ENCODE data around the gene DDHD1.
"Not testable (repeated sequence)": the region's sequence is repeated elsewhere in the genome, so short reads cannot be mapped to it uniquely, and the experiment has no call there.

DDHD1 gene

DNA sequence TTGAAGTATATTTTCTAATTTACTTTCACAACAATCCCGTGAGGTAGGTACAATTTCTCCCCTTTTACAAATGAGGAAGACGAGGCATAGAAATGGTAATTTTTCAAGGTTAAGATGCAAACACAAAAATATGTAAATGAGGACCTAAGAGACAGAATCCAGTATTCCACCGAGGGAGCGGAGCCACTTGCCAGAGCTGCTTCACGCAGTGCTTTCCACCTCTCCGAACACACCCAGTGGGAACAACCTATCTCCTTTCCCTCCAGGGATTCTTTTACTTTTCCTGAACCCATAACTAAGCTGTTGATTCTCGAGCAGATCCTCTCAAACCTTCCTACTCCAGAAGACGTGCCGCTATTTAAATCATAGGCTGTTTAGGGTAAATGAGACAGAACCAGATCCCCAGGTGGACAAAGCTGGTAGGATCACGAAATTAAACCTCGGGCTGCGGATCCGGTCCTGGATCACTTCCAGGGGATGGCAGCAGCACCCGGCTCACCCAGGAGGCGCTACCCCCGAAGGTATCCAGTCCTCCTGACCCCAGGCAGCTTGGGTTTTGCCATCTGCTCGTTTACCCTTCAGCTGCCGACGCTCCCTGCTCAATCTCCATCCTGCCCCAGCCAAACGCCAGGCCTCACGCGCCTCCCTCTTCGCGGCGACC lies 1.5 kb downstream of the DDHD1 start:
- DNase-seq: peak; percentile 39

DNA sequence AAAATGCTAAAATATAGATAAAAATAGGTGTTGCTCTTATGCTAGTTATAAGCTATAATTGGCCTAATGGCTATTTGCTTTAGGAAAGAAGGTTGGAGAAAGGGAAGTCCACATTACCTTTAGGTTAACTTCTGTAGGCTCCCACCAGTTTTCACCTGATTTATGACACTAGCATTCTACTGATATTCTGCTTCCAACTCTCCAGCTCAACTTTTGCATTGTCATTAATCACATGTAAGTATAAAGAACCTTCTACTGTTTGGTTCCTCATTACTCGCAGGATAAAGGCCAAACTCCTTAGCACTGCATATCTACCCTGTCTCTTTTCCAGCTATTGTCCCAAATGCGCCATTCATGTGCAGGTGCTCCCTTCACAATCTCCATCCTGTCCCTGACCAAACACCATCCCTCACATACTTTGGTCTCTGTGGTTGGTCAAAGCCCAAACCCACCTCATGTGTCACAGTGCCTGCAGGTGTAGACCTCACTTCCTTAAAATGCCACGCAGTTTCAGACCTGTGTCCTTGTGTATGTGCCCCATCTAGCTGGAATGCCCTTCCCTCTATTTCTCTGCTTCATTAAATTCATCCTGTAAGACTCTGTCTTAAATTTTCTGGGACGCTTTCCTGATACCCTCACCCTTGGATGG lies 3.3 kb downstream of the DDHD1 start:
- DNase-seq: no peak

DNA sequence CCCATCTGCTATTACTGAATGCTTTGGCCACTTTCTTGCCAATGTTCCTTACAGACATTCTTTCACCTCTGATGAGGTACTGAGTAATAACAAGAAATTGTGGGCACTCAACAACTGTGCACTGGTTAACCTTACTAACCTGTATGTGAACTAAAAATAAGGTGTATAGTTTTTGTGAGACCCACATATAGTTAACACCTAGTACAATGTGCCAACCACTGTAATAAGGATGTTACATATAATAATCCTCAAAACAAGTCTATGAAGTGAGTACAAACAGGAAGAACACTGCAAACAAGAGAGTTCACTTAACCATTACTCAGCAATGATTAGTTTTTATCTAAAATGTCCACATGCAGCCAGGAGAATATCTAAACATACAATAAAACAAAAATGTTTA lies 4.5 kb downstream of the DDHD1 start:
- DNase-seq: no peak

DNA sequence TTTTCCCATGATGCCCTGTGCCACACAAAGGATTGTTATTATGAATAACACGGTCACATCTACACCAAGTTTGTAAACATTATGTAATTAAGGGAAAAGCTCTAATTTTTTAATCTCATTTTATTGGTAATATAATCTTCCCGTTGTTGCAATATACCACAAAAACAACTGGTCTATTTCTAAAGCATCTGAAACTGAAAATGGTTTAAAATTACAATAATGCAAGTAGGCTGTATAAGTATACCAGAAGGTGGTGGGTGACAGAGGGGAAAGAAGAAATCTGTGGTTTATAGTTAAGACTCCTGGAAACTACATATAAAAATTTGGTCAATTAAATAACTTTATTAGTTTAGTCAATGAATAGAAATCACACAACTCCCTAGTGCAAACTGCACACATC lies 5.2 kb downstream of the DDHD1 start:
- DNase-seq: no peak

DNA sequence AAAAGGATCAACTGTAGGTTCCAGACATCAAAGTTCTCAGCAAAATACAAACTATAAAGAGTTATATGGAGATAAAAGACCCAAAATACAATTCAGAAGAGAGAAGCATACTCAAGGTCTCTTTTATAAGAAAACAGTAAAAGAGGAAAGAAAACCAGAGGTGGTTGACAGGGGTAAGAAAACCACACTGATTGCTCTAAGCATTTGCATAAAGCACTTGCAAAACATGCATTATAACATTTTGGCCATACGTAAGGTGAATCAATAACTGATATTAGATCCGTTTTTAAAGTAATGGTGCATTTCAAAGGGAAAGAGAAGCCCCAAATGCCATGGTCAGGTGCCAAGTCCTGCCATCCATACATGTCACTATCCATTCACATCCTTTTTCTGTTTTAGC lies 5.9 kb downstream of the DDHD1 start:
- no peak for DNase-seq

DNA sequence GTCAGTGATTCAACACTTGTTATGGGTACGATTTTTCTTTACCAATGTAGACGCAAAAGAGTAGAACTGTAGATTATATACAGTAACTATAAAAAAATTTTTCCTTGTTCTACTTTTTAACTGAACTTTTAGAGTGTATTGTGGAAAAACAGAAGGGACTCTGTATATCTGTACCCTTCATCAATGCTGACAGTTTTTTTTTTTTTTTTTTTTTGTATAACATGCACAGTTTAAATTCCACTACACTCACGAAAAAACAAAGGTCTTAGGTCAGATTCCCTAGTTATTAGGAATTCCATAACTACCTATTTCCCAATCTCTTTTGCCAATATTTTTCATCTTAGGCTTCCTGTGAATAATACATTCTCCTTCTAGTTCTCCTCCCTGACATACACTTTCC lies 6.4 kb downstream of the DDHD1 start:
- no peak for DNase-seq

DNA sequence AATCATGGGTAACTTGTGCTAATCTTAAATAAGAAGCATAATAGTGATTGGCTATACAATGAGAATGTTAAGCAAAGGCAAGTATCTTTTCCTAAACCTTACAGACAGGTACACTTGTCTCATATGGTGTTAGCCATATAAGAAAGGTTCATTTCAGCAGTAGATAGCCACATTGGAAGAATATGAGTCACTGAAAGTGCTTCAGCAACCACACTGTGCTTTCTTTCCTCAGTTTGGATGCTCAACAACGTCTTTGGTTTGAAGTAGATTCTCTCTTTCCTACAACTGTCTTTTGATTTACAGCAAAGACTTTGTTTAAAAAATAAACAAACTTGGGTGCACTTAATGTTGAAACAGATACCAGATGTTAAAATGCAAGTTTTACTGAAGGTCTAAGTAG lies 8.9 kb downstream of the DDHD1 start:
- no peak for DNase-seq

DNA sequence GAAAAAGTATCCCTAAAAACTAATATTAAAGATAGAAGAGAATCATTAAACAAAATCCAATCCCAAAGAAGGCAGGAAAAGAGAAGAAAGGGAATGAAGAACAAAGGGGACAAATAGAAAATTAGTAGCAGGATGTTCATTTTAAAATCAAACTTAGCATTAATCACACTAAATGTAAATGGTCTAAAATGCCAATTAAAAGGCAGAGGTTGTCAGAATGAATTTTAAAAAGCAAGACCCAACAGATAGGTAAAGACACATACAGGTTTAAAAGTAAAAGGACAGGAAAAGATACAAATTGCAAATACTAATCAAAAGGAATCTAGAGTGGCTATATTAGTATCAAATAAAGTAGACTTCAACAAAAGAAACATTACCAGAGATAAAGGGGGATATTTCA lies 12.5 kb downstream of the DDHD1 start:
- no peak for DNase-seq

DNA sequence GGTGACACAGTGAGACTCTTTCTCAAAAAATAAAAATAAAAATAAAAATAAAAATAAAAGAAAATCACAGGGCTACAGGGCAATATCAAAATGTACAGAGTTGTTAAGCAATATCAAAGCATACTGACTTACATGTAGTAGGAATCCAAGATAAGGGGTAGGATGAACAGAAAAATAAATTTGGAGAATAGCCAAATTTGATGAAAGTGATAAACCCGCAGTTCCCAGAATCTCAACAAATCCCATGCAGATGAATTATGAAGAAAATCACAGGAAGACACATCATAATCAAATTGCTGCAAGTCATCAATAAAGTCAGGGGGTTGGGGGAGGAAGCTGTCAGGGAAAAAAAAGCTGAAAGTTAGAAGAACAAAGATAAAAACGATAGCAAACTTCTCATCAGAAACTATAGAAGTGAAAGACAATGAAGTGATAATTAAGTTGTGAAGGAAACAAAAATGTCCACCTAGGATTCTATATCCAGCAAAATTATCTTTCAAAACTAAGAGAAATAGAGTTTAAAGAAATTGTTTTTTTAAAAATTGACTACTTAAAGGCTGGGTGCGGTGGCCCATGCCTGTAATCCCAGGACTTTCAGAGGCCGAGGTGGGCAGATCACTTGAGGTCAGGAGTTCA lies 15.4 kb downstream of the DDHD1 start:
- DNase-seq: no peak

DNA sequence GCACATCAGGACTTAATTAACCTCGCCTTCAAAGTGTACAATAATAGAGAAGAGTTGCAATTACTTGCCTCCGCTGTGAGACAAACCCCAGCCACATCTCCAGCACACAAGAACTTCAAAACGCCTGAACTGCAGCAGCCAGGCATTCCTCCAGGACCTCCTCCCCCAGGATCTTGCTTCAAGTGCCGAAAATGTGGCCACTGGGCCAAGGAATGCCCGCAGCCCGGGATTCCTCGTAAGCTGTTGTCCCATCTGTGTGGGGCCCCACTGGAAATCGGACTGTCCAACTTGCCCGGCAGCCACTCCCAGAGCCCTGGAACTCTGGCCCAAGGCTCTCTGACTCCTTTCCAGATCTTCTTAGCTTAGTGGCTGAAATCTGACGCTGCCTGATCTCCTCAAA lies 22.6 kb downstream of the DDHD1 start:
- DNase-seq: not testable (repeated sequence)

DNA sequence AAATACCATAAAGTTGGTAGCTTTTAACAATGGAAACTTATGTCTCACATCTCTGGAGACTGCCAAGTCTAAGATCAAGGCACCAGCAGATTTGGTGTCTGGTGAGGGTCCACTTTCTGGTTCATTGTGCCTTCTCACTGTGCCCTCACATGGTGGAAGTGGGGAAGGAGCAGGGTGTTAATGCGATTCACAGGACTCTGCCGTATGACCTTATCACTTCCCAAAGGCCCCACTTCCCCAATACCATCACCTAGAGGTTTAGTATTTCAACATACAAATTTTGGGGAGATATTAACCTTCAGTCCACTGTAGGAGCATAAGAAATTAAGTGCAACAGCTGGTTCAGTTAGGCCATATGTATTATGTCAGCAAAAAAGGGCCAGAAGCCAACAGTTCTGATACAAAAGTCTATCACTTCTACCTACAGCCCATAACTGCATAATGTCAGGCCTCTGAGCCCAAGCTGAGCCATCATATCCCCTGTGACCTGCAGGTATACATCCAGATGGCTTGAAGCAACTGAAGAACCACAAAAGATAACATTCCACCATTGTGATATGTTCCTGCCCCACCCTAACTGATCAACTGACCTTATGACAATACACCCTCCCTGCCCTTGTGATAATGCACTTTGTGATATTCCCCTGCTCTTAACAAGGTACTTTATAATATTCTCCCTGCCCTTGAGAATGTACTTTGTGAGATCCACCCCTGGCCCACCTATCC lies 24.7 kb downstream of the DDHD1 start:
- DNase-seq: no peak

DNA sequence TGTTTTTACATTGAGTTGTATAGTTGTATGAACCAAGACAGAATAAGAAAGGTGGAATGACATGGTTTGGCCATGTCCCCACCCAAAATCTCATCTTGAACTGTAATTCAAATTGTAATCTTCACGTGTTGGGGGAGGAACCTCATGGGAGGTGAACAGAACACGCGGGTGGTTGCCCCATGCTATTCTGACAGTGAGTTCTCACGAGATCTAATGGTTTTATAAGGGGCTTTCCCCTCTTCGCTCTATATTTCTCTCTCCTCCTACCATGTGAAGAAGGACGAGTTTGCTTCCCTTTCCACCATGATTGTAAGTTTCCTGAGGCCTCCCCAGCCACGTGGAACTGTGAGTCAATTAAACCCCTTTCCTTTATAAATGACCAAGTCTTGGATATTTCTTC lies 25.3 kb downstream of the DDHD1 start:
- no peak for DNase-seq

DNA sequence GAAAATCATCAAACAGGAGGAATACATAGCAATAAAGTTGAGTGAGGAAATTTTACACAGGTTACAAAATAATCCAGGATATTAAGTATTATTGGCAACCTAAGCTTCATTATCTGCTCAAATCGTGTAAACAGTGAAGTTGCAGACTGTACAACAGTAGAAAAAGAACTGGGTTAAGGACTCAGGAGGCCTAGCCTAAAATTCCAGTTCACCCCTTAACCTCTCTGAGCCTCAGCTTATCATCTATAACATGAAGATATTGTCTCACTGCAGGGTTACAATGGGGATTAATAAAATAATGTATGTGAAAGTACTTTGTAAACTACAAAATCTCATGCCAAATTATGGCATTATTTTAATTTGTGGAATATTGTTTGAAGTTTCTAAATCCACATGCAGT lies 26.0 kb downstream of the DDHD1 start:
- DNase-seq: no peak

DNA sequence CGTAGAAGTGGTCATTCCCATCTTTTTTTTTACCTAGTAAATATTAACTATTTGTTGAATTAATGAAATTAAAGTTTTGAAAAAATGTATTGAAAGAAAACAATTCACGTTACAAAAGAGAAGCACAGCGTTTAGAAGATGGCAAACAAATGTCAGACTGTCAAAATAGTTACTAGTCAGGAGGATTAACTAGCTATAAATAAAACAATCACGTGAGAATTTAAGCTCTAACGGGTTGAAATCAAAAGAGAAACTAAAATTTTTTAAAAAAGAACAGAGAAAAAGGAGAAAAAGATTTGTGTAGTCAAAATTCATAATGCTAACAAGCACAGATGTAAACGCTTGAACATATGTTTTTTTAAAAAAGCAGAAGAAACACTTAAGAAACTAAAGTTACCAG lies 26.4 kb downstream of the DDHD1 start:
- no peak for DNase-seq

DNA sequence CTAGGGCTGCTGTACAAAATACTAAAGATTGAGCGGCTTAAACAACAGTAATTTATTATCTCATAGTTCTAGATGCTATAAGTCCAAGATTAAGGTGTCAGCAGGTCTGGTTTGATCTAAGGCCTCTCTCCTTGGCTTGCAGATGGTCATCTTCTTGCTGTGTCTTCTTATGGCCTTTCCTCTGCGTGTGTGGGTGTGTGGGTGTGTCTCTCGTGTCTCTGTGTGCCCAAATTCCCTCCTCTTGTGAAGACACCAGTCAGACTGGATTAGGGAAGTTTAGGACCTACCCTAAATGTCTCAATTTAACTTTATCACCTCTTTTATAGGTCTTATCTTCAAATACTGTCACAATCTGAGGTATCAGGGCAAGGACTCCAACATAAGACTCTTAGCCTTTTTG lies 28.3 kb downstream of the DDHD1 start:
- no peak for DNase-seq

DNA sequence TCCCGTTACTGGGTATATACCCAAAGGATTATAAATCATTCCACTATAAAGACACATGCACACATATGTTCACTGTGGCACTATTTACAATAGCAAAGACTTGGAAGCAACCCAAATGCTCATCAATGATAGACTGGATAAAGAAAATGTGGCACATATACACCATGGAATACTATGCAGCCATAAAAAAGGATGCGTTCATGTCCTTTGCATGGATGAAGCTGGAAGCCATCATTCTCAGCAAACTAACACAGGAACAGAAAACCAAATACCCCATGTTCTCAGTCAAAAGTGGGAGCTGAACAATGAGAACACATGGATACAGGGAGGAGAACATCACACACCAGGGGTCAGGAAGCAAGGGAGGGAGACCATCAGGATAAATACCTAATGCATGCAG lies 31.7 kb downstream of the DDHD1 start:
- not testable (repeated sequence) for DNase-seq

DNA sequence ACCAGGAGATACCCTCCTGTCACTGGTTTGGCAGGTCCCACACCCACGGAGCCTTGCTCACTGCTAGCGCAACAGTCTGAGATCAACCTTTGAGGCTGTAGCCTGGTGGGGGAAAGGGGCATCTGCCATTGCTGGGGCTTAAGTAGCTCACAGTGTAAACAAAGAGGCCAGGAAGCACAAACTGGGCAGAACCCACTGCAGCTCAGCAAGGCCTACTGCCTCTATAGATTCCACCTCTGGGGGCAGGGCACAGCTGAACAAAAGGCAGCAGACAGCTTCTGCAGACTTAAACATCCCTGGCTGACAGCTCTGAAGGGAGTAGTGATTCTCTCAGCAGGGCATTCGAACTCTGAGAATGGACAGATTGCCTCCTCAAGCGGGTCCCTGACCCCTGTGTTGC lies 35.6 kb downstream of the DDHD1 start:
- DNase-seq: not testable (repeated sequence)

DNA sequence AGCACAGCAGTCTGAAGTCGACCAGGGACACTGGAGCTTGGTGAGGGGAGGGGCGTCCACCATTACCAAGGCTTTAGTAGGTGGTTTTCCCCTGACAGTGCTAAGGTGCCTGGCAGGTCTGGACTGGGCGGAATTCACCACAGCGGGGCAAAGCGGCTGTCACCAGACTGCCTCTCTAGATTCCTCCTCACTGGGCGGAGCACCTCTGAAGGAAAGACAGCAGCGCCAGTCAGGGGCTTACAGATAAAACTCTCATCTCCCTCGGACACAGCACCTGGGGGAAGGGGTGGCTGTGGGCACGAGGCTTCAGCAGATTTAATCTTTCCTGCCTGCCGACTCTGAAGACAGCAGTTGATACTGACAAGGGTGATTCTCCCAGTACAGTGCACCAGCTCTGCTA lies 39.1 kb downstream of the DDHD1 start:
- no peak for DNase-seq

DNA sequence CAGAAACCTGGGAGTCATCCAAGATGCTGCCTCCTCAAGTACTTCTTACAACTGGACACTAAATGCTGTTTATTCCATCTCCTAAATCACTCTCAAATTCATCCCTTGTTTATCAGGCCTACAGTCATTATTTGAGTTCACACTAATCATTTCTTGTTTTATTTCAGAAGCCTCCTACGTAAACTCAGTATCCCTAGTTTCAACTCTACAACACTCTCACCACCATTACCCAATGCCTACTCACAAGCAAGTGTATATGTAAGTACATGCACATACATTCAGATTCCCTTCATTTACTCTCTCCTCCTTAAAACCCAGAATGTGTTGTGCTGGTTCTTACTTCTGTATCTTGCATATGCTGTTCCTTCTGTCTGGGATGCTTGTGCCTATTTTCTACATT lies 43.0 kb downstream of the DDHD1 start:
- DNase-seq: no peak

DNA sequence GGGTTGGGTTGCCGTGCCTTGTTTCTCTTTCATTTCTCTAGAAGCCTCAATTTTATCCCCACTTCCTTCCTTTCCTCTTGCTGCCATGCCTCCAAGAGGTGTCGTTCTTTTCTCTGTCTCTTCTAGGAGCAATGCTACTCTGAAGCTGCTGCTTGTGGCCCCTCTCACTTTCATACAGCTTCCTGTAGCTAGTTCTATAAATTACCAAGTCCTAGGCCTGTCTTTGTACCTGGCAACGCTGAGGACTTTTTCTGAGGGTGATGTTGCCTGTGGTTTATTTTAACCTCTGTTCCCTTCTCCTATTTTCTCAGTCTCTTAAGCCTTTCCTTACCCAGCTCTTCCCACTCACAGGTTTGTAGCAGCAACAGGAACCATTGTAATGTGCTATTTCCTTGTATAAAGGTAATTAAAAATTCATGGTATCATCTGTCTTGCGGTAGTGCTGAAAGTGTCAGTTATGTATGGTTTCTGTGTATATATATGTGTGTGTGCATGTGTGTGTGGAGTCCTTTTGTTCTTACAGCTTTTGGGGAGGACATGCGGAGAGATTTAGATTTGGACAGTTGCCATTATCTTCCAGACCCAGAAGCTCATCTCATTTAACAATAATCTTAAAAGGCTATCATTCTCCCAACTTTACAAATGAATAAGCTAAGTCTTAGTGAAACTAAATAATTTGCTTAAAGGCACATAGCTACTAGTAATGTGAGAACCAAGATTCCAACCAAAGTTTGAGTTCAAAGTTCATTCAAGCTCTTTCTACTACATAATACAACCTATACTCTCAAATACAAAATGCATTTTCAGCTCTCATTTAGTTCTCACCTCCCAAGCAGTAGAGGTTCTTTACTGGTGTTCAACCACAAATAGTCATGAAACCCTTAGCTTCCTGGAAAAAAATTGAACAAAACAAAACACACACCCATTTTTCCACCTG lies 43.8 kb downstream of the DDHD1 start:
- peak; percentile 47 for DNase-seq

DNA sequence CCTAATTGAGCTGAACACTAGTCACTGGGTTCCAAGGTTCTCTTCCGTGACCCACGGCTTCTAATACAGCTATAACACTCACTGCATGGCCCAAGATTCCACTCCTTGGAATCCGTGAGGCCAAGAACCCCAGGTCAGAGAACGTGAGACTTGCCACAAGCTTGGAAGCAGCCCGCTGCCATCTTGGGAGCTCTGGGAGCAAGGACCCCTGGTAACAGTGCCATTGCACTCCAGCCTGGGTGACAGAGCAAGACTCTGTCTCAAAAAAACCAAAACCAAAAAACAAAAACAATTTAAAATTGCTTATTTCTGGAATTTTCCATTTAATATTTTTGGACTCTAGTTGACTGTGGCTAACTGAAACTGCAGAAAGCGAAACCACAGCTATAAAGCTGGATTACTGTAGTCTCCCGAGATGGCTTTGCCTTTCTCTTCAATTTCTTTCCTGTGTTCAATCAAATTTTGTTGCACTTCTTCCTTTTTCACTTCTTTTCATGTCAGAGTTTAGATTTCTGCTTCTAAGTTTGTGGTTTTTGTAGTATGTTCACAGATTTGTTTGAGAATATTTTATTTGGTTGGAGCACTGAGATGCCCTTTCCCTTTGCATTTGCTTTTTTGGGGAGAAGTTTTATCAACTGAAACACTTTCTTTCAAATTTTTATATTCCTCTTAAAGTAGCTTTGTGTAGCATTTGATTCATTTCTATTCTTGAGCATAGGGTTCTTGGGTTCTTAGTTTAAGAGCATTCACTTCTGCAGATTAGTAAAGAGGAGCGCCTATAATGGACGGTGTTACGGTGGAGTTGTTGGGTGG lies 44.6 kb downstream of the DDHD1 start:
- DNase-seq: no peak

DNA sequence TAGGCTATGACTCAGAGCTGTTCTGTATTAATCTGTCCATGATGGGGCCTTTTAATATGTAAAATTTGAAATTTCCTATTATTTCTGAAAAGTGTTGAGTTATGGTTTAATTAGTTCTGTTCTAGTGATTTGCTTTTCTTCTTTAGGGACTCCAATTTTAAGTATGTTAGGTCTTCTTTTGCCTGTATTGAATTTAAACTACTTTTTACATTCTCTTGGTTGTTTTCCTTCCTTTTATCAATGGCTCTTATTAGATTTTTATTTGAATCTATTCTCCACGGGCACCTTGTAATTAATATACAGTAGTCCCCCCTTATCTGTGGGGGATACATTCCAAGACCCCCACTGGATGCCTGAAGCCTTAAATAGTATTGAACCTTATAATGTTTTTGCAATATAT lies 46.4 kb downstream of the DDHD1 start:
- no peak for DNase-seq

Measured in stimulated activated naive CD4-positive, alpha-beta T cell treated with Interleukin-2 at 50 U/mL for 16 hours (primary cell).